Measurements from ENCODE around the gene RILPL2. TPM values are rescaled to one million over a fixed set of nuclear protein-coding genes. Genes with fewer than 3 reads are reported as not detected.

The RILPL2 gene
- total and polyA plus RNA-seq, 2 of the 13 experiments (the other 11 are each of a cell fraction or from before 2014, with no cell fraction given), result 2.7 to 8.1 TPM

- TF ChIP-seq ZNF280D (CRISPR knock-in tag; IDR thresholded peaks at IDR 0.05), result peak; percentile 26; the same call in 1 of the 2 replicates
- TF ChIP-seq ZFP36 (IDR thresholded peaks at IDR 0.05; ENCODE audit: borderline replicate concordance, low read depth, low read length, partially characterized antibody), result no peak
- TF ChIP-seq ZNF788 (CRISPR knock-in tag; IDR thresholded peaks at IDR 0.05; ENCODE audit: borderline replicate concordance), result no peak
- TF ChIP-seq ATF7-NPFF (CRISPR knock-in tag; IDR thresholded peaks at IDR 0.05; ENCODE audit: low read depth), result no peak
- TF ChIP-seq KLF12 (CRISPR knock-in tag; IDR thresholded peaks at IDR 0.05; ENCODE audit: borderline replicate concordance), result no peak
- TF ChIP-seq EP300 (IDR thresholded peaks at IDR 0.05; ENCODE audit: low read depth in 2 of 2, low read length in 2 of 2), result peak in 1 of 2 experiments; percentile 10; a peak in 1 of 4 replicates
- no peak for TF ChIP-seq EP300 (CRISPR knock-in tag; IDR thresholded peaks at IDR 0.05; ENCODE audit: borderline replicate concordance)
- peak; percentile 79 for TF ChIP-seq ZNF460 (CRISPR knock-in tag; IDR thresholded peaks at IDR 0.05; ENCODE audit: borderline replicate concordance)
- TF ChIP-seq, protein P1, sequence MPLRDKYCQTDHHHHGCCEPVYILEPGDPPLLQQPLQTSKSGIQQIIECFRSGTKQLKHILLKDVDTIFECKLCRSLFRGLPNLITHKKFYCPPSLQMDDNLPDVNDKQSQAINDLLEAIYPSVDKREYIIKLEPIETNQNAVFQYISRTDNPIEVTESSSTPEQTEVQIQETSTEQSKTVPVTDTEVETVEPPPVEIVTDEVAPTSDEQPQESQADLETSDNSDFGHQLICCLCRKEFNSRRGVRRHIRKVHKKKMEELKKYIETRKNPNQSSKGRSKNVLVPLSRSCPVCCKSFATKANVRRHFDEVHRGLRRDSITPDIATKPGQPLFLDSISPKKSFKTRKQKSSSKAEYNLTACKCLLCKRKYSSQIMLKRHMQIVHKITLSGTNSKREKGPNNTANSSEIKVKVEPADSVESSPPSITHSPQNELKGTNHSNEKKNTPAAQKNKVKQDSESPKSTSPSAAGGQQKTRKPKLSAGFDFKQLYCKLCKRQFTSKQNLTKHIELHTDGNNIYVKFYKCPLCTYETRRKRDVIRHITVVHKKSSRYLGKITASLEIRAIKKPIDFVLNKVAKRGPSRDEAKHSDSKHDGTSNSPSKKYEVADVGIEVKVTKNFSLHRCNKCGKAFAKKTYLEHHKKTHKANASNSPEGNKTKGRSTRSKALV (CRISPR knock-in tag; IDR thresholded peaks at IDR 0.05), result no peak
- no peak for TF ChIP-seq PAWR (CRISPR knock-in tag; IDR thresholded peaks at IDR 0.05; ENCODE audit: borderline replicate concordance)
- TF ChIP-seq ZNF354B (CRISPR knock-in tag; IDR thresholded peaks at IDR 0.05), result no peak
- no peak for TF ChIP-seq ATRX (CRISPR knock-in tag; IDR thresholded peaks at IDR 0.05; ENCODE audit: borderline replicate concordance)
- TF ChIP-seq CEBPG (CRISPR knock-in tag; IDR thresholded peaks at IDR 0.05), result no peak
- TF ChIP-seq PHF8 (CRISPR knock-in tag; IDR thresholded peaks at IDR 0.05), result no peak
- TF ChIP-seq, protein P2, sequence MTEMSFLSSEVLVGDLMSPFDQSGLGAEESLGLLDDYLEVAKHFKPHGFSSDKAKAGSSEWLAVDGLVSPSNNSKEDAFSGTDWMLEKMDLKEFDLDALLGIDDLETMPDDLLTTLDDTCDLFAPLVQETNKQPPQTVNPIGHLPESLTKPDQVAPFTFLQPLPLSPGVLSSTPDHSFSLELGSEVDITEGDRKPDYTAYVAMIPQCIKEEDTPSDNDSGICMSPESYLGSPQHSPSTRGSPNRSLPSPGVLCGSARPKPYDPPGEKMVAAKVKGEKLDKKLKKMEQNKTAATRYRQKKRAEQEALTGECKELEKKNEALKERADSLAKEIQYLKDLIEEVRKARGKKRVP (CRISPR knock-in tag; IDR thresholded peaks at IDR 0.05), result no peak
- TF ChIP-seq ZNF326 (CRISPR knock-in tag; IDR thresholded peaks at IDR 0.05; ENCODE audit: borderline replicate concordance), result no peak
- no peak for TF ChIP-seq ZNF589 (CRISPR knock-in tag; conservative IDR thresholded peaks at IDR 0.05)
- no peak for TF ChIP-seq CREBL2 (CRISPR knock-in tag; IDR thresholded peaks at IDR 0.05; ENCODE audit: borderline replicate concordance)
- TF ChIP-seq TCF12 (IDR thresholded peaks at IDR 0.05), result no peak
- TF ChIP-seq TCF12 (CRISPR knock-in tag; IDR thresholded peaks at IDR 0.05), result no peak
- no peak for TF ChIP-seq ZNF331 (CRISPR knock-in tag; IDR thresholded peaks at IDR 0.05)
- no peak for TF ChIP-seq ZNF253 (CRISPR knock-in tag; IDR thresholded peaks at IDR 0.05; ENCODE audit: borderline replicate concordance)
Measured at GRCh38 chr12:123444092-123445026, 7.9 kb upstream of the RILPL2 start (continued).

Data from HepG2 (cell line).